SK-N-SH (cell line): ENCODE data around the gene SYCE1. TPM values are rescaled to one million over a fixed set of nuclear protein-coding genes. Genes with fewer than 3 reads are reported as not detected.
"Not testable (repeated sequence)": the region's sequence is repeated elsewhere in the genome, so short reads cannot be mapped to it uniquely, and the experiment has no call there.

Experiments
- CTCF ChIA-PET: fragments of 300-600, 350-600 bp; formaldehyde crosslinking; extraction: SDS; loops from one replicate; lab custom pipeline; 2021; lab: Yijun Ruan, JAX
- POLR2A ChIA-PET: fragments of 350-600 bp; sonication (Branson Sonifier 250); formaldehyde crosslinking; extraction: SDS; loops from one replicate; lab custom pipeline; 2020; ENCODE audit warnings: antibody characterized with exemption, inconsistent platforms; lab: Yijun Ruan, JAX
- DNase-seq: peaks from one replicate; pipeline ENCODE4 v3.0.0; 2012
- H2AFZ ChIP-seq: fragments of 200-600 bp; sonication (generic); 2 replicates; pipeline ENCODE4 v1.8.1; 2016; ENCODE audit warnings: antibody characterized with exemption, mild to moderate bottlenecking, low read depth
- H3F3A ChIP-seq: fragments of 200-600 bp; sonication (generic); replicated peaks from 2 replicates; pipeline ENCODE3; 2016; ENCODE audit warnings: antibody characterized with exemption, mild to moderate bottlenecking; ENCODE audit not compliant: insufficient read depth
- H3K27ac ChIP-seq, 2 experiments: fragments of 200-500 bp in 1 of 2; fragments of 200-600 bp in 1 of 2; sonication (Bioruptor generic) in 1 of 2; sonication (generic), shearing (Covaris generic) in 1 of 2; 2 replicates each; pipeline versions ENCODE4 v1.5.1 to v1.6.1; 2014 to 2016; ENCODE audit warnings: low read depth in 2 of 2, inconsistent platforms in 1 of 2, low read length in 1 of 2, mild to moderate bottlenecking in 1 of 2, mixed read lengths in 1 of 2
- H3K27me3 ChIP-seq: fragments of 200-600 bp; sonication (generic), shearing (Covaris generic); 2 replicates; pipeline ENCODE4 v1.6.1; 2016; ENCODE audit warnings: mixed run types; ENCODE audit not compliant: insufficient read depth
- H3K36me3 ChIP-seq, 2 experiments: fragments of 200-500 bp in 1 of 2; fragments of 200-600 bp in 1 of 2; sonication (Bioruptor generic) in 1 of 2; sonication (generic) in 1 of 2; replicated peaks in 1 of 2; 2 replicates each; pipeline versions ENCODE3 to v1.5.1; 2014 to 2016; ENCODE audit warnings: low read length in 1 of 2, mild to moderate bottlenecking in 1 of 2; ENCODE audit not compliant: insufficient read depth in 2 of 2, control insufficient read depth in 1 of 2
- H3K4me1 ChIP-seq, 2 experiments: fragments of 200-500 bp in 1 of 2; fragments of 200-600 bp in 1 of 2; sonication (Bioruptor generic) in 1 of 2; sonication (generic), shearing (Covaris generic) in 1 of 2; 2 replicates each; pipeline versions ENCODE4 v1.5.1 to v1.6.1; 2014 to 2016; ENCODE audit warnings: low read depth in 1 of 2, low read length in 1 of 2, mixed run types in 1 of 2; ENCODE audit not compliant: insufficient read depth in 2 of 2, control insufficient read depth in 1 of 2
- H3K4me2 ChIP-seq: fragments of 200-600 bp; sonication (generic), shearing (Covaris generic); 2 replicates; pipeline ENCODE4 v1.6.1; 2017; ENCODE audit warnings: mixed run types
- H3K4me3 ChIP-seq, 2 experiments: fragments of 200-500 bp in 1 of 2; fragments of 200-600 bp in 1 of 2; sonication (Bioruptor generic) in 1 of 2; sonication (generic), shearing (Covaris generic) in 1 of 2; 2 replicates each; pipeline versions ENCODE4 v1.5.1 to v1.8.1; 2014 to 2016; ENCODE audit warnings: low read depth in 2 of 2, inconsistent platforms in 1 of 2, low read length in 1 of 2, mild to moderate bottlenecking in 1 of 2, mixed read lengths in 1 of 2, moderate library complexity in 1 of 2
- H3K79me2 ChIP-seq: fragments of 200-600 bp; sonication (generic); 2 replicates; pipeline ENCODE4 v1.8.1; 2017; ENCODE audit warnings: mild to moderate bottlenecking; ENCODE audit not compliant: insufficient read depth
- H3K9ac ChIP-seq: fragments of 200-600 bp; sonication (generic); 2 replicates; pipeline ENCODE4 v1.6.1; 2017; ENCODE audit warnings: mixed run types
- H3K9me2 ChIP-seq: fragments of 200-600 bp; sonication (generic); 2 replicates; pipeline ENCODE4 v1.6.1; 2017; ENCODE audit warnings: mixed run types
- H3K9me3 ChIP-seq: fragments of 200-600 bp; sonication (generic); 2 replicates; pipeline ENCODE4 v1.6.1; 2017; ENCODE audit warnings: mixed run types, mild to moderate bottlenecking, moderate library complexity
- H4K20me1 ChIP-seq: fragments of 200-600 bp; sonication (generic); 2 replicates; pipeline ENCODE4 v1.6.1; 2017; ENCODE audit warnings: mild to moderate bottlenecking, mixed run types; ENCODE audit not compliant: insufficient read depth
- EP300 ChIP-seq, 2 experiments: IDR thresholded peaks; 2 replicates each; pipeline versions ENCODE4 v1.4.0 to v1.6.1; 2012; ENCODE audit warnings: borderline replicate concordance in 1 of 2, low read depth in 1 of 2, low read length in 1 of 2
- FOSL2 ChIP-seq: IDR thresholded peaks from 2 replicates; pipeline ENCODE4 v1.4.0; 2012; ENCODE audit warnings: low read depth, mild to moderate bottlenecking, moderate library complexity, borderline replicate concordance
- FOXJ3 ChIP-seq: sonication (generic); formaldehyde crosslinking; IDR thresholded peaks from 2 replicates; pipeline ENCODE4 v1.5.1; 2020; ENCODE audit warnings: mild to moderate bottlenecking, missing genetic modification reagents
- FOXM1 ChIP-seq: IDR thresholded peaks from 2 replicates; pipeline ENCODE4 v1.4.0; 2012; ENCODE audit warnings: low read depth, mild to moderate bottlenecking
- GABPA ChIP-seq: IDR thresholded peaks from 2 replicates; pipeline ENCODE4 v1.4.0; 2012; ENCODE audit warnings: low read depth, mild to moderate bottlenecking
- JUND ChIP-seq: IDR thresholded peaks from 2 replicates; pipeline ENCODE4 v1.4.0; 2012
- MEF2A ChIP-seq: IDR thresholded peaks from 2 replicates; pipeline ENCODE4 v1.4.0; 2012; ENCODE audit warnings: low read depth, borderline replicate concordance
- MXI1 ChIP-seq: IDR thresholded peaks from 2 replicates; pipeline ENCODE4 v1.6.1; 2012; ENCODE audit warnings: mild to moderate bottlenecking, low read depth, low read length, improper control_type of control experiment
- NFIC ChIP-seq: IDR thresholded peaks from 2 replicates; pipeline ENCODE4 v1.4.0; 2012; ENCODE audit warnings: borderline replicate concordance
- NRF1 ChIP-seq: IDR thresholded peaks from 2 replicates; pipeline ENCODE4 v1.6.1; 2012; ENCODE audit warnings: low read depth, mild to moderate bottlenecking, low read length
- RAD21 ChIP-seq: IDR thresholded peaks from 2 replicates; pipeline ENCODE4 v1.6.1; 2012; ENCODE audit warnings: mild to moderate bottlenecking, low read length
- RXRA ChIP-seq: IDR thresholded peaks from 2 replicates; pipeline ENCODE4 v1.4.0; 2012; ENCODE audit warnings: low read depth, mild to moderate bottlenecking, borderline replicate concordance
- SMC3 ChIP-seq: IDR thresholded peaks from 2 replicates; pipeline ENCODE4 v1.6.1; 2012; ENCODE audit warnings: low read depth, low read length, improper control_type of control experiment
- TAF1 ChIP-seq: IDR thresholded peaks from 2 replicates; pipeline ENCODE4 v1.6.1; 2012; ENCODE audit warnings: low read depth, mild to moderate bottlenecking, low read length, moderate library complexity, borderline replicate concordance
- TCF12 ChIP-seq: IDR thresholded peaks from 2 replicates; pipeline ENCODE4 v1.4.0; 2012
- TEAD4 ChIP-seq: IDR thresholded peaks from 2 replicates; pipeline ENCODE4 v1.4.0; 2012; ENCODE audit warnings: mild to moderate bottlenecking, borderline replicate concordance; ENCODE audit not compliant: insufficient read depth
- USF2 ChIP-seq: fragments of 150-350 bp; IDR thresholded peaks from 2 replicates; pipeline ENCODE4 v1.6.1; 2017; ENCODE audit warnings: antibody characterized with exemption, low read length, low read depth, borderline replicate concordance
- YY1 ChIP-seq: IDR thresholded peaks from 2 replicates; pipeline ENCODE4 v1.4.0; 2012; ENCODE audit warnings: low read depth, mild to moderate bottlenecking
- WGBS: methylation state at CpG from one replicate; pipeline ENCODE4 v1.1.6; 2017; ENCODE audit warnings: low lambda C conversion rate; 5-methylcytosine and 5-hydroxymethylcytosine counted together
- polyA plus RNA-seq, 3 experiments: library from polyadenylated mRNA; depleted of rRNA; stranded (reverse); fragments of >200 nt; gene quantifications; 2 replicates each; pipeline ENCODE4 v1.2.3, GENCODE V29; 2012

The SYCE1 gene
- polyA plus RNA-seq, 1 of the 3 experiments (the other 2 are of a cell fraction), result not detected

- Histone ChIP-seq H3F3A (no peaks in the 10 kb centered on the region), H3K9me2 (no peaks in the 10 kb centered on the region), H3K27me3 (peaks cover 43% of the 10 kb centered on the region), H2AFZ (no peak overlapping the region), H3K9ac (no peak overlapping the region), H4K20me1 (no peaks in the 10 kb centered on the region), H3K36me3 (no peaks in the 10 kb centered on the region), H3K79me2 (no peaks in the 10 kb centered on the region), H3K9me3 (no peaks in the 10 kb centered on the region), H3K4me2 (no peak overlapping the region), H3K4me1 (no peaks in the 10 kb centered on the region), H3K27ac (no peak overlapping the region), H3K4me3 (no peak overlapping the region)
- POLR2A ChIA-PET, result no interaction called here
- WGBS, result 3% methylated on average over 8 of the region's 10 CpGs
- TF ChIP-seq USF2 (no peak), TAF1 (no peak), NFIC (no peak), EP300 (IDR thresholded peaks at IDR 0.05; ENCODE audit: borderline replicate concordance in 1 of 2, low read depth in 1 of 2, low read length in 1 of 2) (no peak), FOXJ3 (CRISPR knock-in tag) (no peak)
- CTCF ChIA-PET, result no interaction called here
- DNase-seq, result no peak
These were observed 25.6 kb upstream of the SYCE1 start for GRCh38 chr10:133590970-133591359.

- Histone ChIP-seq H3K27me3 (peaks cover 43% of the 10 kb centered on the region), H3K9me2 (no peaks in the 10 kb centered on the region), H3K9me3 (no peaks in the 10 kb centered on the region), H3K36me3 (no peaks in the 10 kb centered on the region), H3F3A (no peaks in the 10 kb centered on the region), H2AFZ (no peak overlapping the region), H3K4me2 (no peak overlapping the region), H3K4me1 (no peaks in the 10 kb centered on the region), H3K79me2 (no peaks in the 10 kb centered on the region), H3K9ac (no peak overlapping the region), H3K27ac (no peak overlapping the region), H4K20me1 (no peaks in the 10 kb centered on the region), H3K4me3 (no peak overlapping the region)
- TF ChIP-seq RXRA (no peak), SMC3 (no peak), TEAD4 (no peak), FOXM1 (no peak), USF2 (no peak), TCF12 (no peak), MXI1 (no peak), MEF2A (no peak), EP300 (IDR thresholded peaks at IDR 0.05; ENCODE audit: borderline replicate concordance in 1 of 2, low read depth in 1 of 2, low read length in 1 of 2) (no peak), GABPA (no peak), JUND (no peak), RAD21 (no peak), NRF1 (no peak), YY1 (no peak), FOSL2 (no peak), FOXJ3 (CRISPR knock-in tag) (no peak)
- ChIA-PET POLR2A (no interaction called here), CTCF (no interaction called here)
- 13% methylated on average over 6 of the region's 13 CpGs for WGBS
- no peak for DNase-seq
These were observed 25.0 kb upstream of the SYCE1 start for GRCh38 chr10:133590226-133590969.

- H3K27ac ChIP-seq, H3K79me2 ChIP-seq, H3K36me3 ChIP-seq, H3K9me3 ChIP-seq, POLR2A ChIA-PET, H3K4me1 ChIP-seq, H3K4me3 ChIP-seq, H4K20me1 ChIP-seq, H3K27me3 ChIP-seq, CTCF ChIA-PET, H3K9me2 ChIP-seq, H3K9ac ChIP-seq, DNase-seq, H2AFZ ChIP-seq, H3F3A ChIP-seq, H3K4me2 ChIP-seq: not testable (repeated sequence)
- 0% methylated on average over 1 of the region's 31 CpGs for WGBS
These were observed 11.7 kb upstream of the SYCE1 start for GRCh38 chr10:133577037-133577436.
